Measurements from ENCODE around the gene SLBP. TPM values are rescaled to one million over a fixed set of nuclear protein-coding genes. Genes with fewer than 3 reads are reported as not detected.

SLBP gene
- total and polyA plus RNA-seq, 10 of the 15 experiments (the other 5 are each of a cell fraction or from before 2014, with no cell fraction given) = 94.4 to 278 (median 158) TPM

DNA sequence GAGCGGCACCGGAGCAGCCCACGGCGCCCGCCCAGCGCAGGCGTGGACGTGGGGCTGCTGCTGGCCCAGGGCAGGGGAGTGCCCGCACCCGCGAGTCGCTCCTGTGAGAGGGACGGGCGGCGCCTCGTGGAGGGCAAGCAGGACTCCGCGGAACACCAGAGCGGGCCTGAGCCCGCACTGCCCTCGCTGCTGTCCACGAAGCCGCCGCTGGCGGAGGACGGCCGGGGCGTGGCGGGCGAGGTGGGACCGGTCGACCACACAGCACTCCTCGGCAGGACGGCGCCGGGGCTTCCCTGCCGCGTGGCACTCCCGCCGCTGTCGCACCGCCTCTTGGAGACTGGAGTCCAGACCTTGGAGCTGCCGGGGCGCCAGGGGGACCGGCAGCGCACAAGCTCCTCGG, 57.0 kb downstream of the SLBP start:
- H2AFZ ChIP-seq (ENCODE audit: control insufficient read depth, low read depth, low read length) = no peak overlapping the region
- H3K4me1 ChIP-seq (ENCODE audit: control insufficient read depth, insufficient read depth, low read length) = no peaks in the 10 kb centered on the region
- H3K79me2 ChIP-seq (ENCODE audit: control insufficient read depth, insufficient read depth, low read length) = no peaks in the 10 kb centered on the region
- no peak overlapping the region for H3K9ac ChIP-seq (ENCODE audit: control insufficient read depth, insufficient read depth, low read length)
- ChIA-PET SMC1A (ENCODE audit: uncharacterized antibody, unreplicated experiment) (no interaction called here), POLR2A (no interaction called here), RAD21 (ENCODE audit: unreplicated experiment) (no interaction called here), CTCF (no interaction called here)
- H3K4me2 ChIP-seq (ENCODE audit: control insufficient read depth, insufficient read depth) = no peak overlapping the region
- no peaks in the 10 kb centered on the region; the same call in 2 of the 3 replicates for H3K9me3 ChIP-seq (replicated peaks; ENCODE audit: control insufficient read depth, insufficient read depth, low read length)
- WGBS (ENCODE audit: insufficient coverage, insufficient replicate concordance, low lambda C conversion rate, missing lambda C conversion rate) = 88% methylated on average over 39 of the region's 47 CpGs
- FAIRE-seq (no peak), ATAC-seq (no peak), DNase-seq (ENCODE audit: low read depth, low spot score) (no peak)
- H3K27me3 ChIP-seq (replicated peaks in 1 of 2; ENCODE audit: control insufficient read depth in 2 of 2, insufficient read depth in 2 of 2, low read length in 1 of 2) = no peaks in the 10 kb centered on the region
- in situ Hi-C loops (cut with MboI) = no loop called here
- no peaks in the 10 kb centered on the region for H4K20me1 ChIP-seq (ENCODE audit: control insufficient read depth, insufficient read depth)
- H3K27ac ChIP-seq (ENCODE audit: control insufficient read depth, insufficient read depth) = no peak overlapping the region
- no peak overlapping the region for H3K4me3 ChIP-seq
- no peaks in the 10 kb centered on the region for H3K36me3 ChIP-seq (ENCODE audit: control insufficient read depth in 2 of 2, insufficient read depth in 2 of 2, low read length in 1 of 2)
- BruUV-seq (replicated peaks) = no TSS peak
- no peak for TF ChIP-seq RAD51 (IDR thresholded peaks at IDR 0.05)
- no peak for TF ChIP-seq ASH2L (IDR thresholded peaks at IDR 0.05; ENCODE audit: borderline replicate concordance, low read depth)
- TF ChIP-seq, protein P1, sequence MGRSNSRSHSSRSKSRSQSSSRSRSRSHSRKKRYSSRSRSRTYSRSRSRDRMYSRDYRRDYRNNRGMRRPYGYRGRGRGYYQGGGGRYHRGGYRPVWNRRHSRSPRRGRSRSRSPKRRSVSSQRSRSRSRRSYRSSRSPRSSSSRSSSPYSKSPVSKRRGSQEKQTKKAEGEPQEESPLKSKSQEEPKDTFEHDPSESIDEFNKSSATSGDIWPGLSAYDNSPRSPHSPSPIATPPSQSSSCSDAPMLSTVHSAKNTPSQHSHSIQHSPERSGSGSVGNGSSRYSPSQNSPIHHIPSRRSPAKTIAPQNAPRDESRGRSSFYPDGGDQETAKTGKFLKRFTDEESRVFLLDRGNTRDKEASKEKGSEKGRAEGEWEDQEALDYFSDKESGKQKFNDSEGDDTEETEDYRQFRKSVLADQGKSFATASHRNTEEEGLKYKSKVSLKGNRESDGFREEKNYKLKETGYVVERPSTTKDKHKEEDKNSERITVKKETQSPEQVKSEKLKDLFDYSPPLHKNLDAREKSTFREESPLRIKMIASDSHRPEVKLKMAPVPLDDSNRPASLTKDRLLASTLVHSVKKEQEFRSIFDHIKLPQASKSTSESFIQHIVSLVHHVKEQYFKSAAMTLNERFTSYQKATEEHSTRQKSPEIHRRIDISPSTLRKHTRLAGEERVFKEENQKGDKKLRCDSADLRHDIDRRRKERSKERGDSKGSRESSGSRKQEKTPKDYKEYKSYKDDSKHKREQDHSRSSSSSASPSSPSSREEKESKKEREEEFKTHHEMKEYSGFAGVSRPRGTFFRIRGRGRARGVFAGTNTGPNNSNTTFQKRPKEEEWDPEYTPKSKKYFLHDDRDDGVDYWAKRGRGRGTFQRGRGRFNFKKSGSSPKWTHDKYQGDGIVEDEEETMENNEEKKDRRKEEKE (IDR thresholded peaks at IDR 0.05) = no peak
- TF ChIP-seq ZNF217 (IDR thresholded peaks at IDR 0.05) = no peak
- no peak for TF ChIP-seq LARP7 (IDR thresholded peaks at IDR 0.05)
- no peak for TF ChIP-seq RB1 (IDR thresholded peaks at IDR 0.05; ENCODE audit: borderline replicate concordance)
- TF ChIP-seq RAD21 (IDR thresholded peaks at IDR 0.05; ENCODE audit: insufficient read depth, low read depth, low read length) = no peak
- TF ChIP-seq TCF7 (IDR thresholded peaks at IDR 0.05; ENCODE audit: borderline replicate concordance) = no peak
- TF ChIP-seq ZNF24 (IDR thresholded peaks at IDR 0.05) = no peak
- TF ChIP-seq SMC3 (IDR thresholded peaks at IDR 0.05; ENCODE audit: borderline replicate concordance, low read length) = no peak
- TF ChIP-seq FOS (IDR thresholded peaks at IDR 0.05; ENCODE audit: borderline replicate concordance, extremely low read depth, insufficient read length) = no peak
- no peak for TF ChIP-seq NFXL1 (IDR thresholded peaks at IDR 0.05; ENCODE audit: borderline replicate concordance)
- TF ChIP-seq, protein P2, sequence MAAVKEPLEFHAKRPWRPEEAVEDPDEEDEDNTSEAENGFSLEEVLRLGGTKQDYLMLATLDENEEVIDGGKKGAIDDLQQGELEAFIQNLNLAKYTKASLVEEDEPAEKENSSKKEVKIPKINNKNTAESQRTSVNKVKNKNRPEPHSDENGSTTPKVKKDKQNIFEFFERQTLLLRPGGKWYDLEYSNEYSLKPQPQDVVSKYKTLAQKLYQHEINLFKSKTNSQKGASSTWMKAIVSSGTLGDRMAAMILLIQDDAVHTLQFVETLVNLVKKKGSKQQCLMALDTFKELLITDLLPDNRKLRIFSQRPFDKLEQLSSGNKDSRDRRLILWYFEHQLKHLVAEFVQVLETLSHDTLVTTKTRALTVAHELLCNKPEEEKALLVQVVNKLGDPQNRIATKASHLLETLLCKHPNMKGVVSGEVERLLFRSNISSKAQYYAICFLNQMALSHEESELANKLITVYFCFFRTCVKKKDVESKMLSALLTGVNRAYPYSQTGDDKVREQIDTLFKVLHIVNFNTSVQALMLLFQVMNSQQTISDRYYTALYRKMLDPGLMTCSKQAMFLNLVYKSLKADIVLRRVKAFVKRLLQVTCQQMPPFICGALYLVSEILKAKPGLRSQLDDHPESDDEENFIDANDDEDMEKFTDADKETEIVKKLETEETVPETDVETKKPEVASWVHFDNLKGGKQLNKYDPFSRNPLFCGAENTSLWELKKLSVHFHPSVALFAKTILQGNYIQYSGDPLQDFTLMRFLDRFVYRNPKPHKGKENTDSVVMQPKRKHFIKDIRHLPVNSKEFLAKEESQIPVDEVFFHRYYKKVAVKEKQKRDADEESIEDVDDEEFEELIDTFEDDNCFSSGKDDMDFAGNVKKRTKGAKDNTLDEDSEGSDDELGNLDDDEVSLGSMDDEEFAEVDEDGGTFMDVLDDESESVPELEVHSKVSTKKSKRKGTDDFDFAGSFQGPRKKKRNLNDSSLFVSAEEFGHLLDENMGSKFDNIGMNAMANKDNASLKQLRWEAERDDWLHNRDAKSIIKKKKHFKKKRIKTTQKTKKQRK (IDR thresholded peaks at IDR 0.05; ENCODE audit: low read depth, low read length) = no peak
- no peak for TF ChIP-seq MYB (IDR thresholded peaks at IDR 0.05; ENCODE audit: borderline replicate concordance, low read depth, low read length)
- no peak for TF ChIP-seq SPI1 (IDR thresholded peaks at IDR 0.05; ENCODE audit: borderline replicate concordance, insufficient read depth, low read depth, low read length)
- TF ChIP-seq, protein P3, sequence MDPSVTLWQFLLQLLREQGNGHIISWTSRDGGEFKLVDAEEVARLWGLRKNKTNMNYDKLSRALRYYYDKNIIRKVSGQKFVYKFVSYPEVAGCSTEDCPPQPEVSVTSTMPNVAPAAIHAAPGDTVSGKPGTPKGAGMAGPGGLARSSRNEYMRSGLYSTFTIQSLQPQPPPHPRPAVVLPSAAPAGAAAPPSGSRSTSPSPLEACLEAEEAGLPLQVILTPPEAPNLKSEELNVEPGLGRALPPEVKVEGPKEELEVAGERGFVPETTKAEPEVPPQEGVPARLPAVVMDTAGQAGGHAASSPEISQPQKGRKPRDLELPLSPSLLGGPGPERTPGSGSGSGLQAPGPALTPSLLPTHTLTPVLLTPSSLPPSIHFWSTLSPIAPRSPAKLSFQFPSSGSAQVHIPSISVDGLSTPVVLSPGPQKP (IDR thresholded peaks at IDR 0.05; ENCODE audit: low read depth, low read length) = no peak
- no peak for TF ChIP-seq CREB1 (IDR thresholded peaks at IDR 0.05; ENCODE audit: low read depth)
- intact Hi-C loops (cut with micrococcal nuclease; ENCODE audit: unreplicated experiment) = no loop called here

Measured in GM12878 (cell line).